Hematopoietic multipotent progenitor cell treated with erythropoietin and hydrocortisone succinate and interleukin-3 and kit ligand, for 6 days (in vitro differentiated cells): ENCODE data around the gene SLC6A8.
"Not testable (repeated sequence)": the region's sequence is repeated elsewhere in the genome, so short reads cannot be mapped to it uniquely, and the experiment has no call there.

Experiments used
- DNase-seq: peaks from one replicate; pipeline ENCODE4 v3.0.0-alpha.2; 2015

Gene SLC6A8

GRCh38 chrX:153733651-153734240 lies 46.0 kb downstream of the SLC6A8 start:
- no peak for DNase-seq

GRCh38 chrX:153734871-153735270 lies 47.1 kb downstream of the SLC6A8 start:
- DNase-seq = no peak

- no peak for DNase-seq
These were observed 47.5 kb downstream of the SLC6A8 start for GRCh38 chrX:153735274-153735673.

GRCh38 chrX:153736071-153736820 lies 48.5 kb downstream of the SLC6A8 start:
- DNase-seq = no peak

- no peak for DNase-seq
These were observed 49.2 kb downstream of the SLC6A8 start for GRCh38 chrX:153736871-153737441.

- no peak for DNase-seq
These were observed 50.4 kb downstream of the SLC6A8 start for GRCh38 chrX:153738056-153738605.

- DNase-seq = no peak
These were observed 52.2 kb downstream of the SLC6A8 start for GRCh38 chrX:153739754-153740486.

- no peak for DNase-seq
These were observed 53.0 kb downstream of the SLC6A8 start for GRCh38 chrX:153740631-153741222.

- DNase-seq = no peak
These were observed 53.7 kb downstream of the SLC6A8 start for GRCh38 chrX:153741446-153741845.

GRCh38 chrX:153742111-153742510 lies 54.4 kb downstream of the SLC6A8 start:
- DNase-seq = not testable (repeated sequence)

- DNase-seq = not testable (repeated sequence)
These were observed 55.2 kb downstream of the SLC6A8 start for GRCh38 chrX:153742796-153743467.

GRCh38 chrX:153743468-153744209 lies 55.9 kb downstream of the SLC6A8 start:
- not testable (repeated sequence) for DNase-seq

- peak; percentile 31 for DNase-seq
These were observed 56.7 kb downstream of the SLC6A8 start for GRCh38 chrX:153744210-153745066.

GRCh38 chrX:153745067-153745433 lies 57.3 kb downstream of the SLC6A8 start:
- DNase-seq = not testable (repeated sequence)
